ENCODE measurements around the gene LTB.

The LTB gene

GRCh38 chr6:31582230-31582643 lies at the start of gene LTB:
Gene LTB (minus strand): TSS chr6:31582424. CDS start chr6:31582417, 7 bp downstream.
- DNase-seq: no peak

- DNase-seq: no peak
These were observed 49.6 kb upstream of the LTB start for GRCh38 chr6:31631681-31632278.

- DNase-seq: no peak
These were observed 49.0 kb upstream of the LTB start for GRCh38 chr6:31631209-31631608.

- DNase-seq: no peak
These were observed 48.1 kb upstream of the LTB start for GRCh38 chr6:31630177-31630934.

GRCh38 chr6:31629014-31629413 lies 46.8 kb upstream of the LTB start:
- DNase-seq: no peak

- DNase-seq: no peak
These were observed 45.6 kb upstream of the LTB start for GRCh38 chr6:31627690-31628287.

GRCh38 chr6:31626952-31627351 lies 44.7 kb upstream of the LTB start:
- DNase-seq: no peak

- no peak for DNase-seq
These were observed 41.8 kb upstream of the LTB start for GRCh38 chr6:31624070-31624469.

- no peak for DNase-seq
These were observed 40.5 kb upstream of the LTB start for GRCh38 chr6:31622684-31623091.

GRCh38 chr6:31621991-31622390 lies 39.8 kb upstream of the LTB start:
- no peak for DNase-seq

- DNase-seq: no peak
These were observed 39.2 kb upstream of the LTB start for GRCh38 chr6:31621320-31621939.

GRCh38 chr6:31620586-31621319 lies 38.5 kb upstream of the LTB start, which contains the start of gene PRRC2A:
Gene PRRC2A (plus strand): TSS chr6:31620715. CDS start chr6:31622790, 2,075 bp downstream.
- DNase-seq: no peak

GRCh38 chr6:31619805-31620585 lies 37.8 kb upstream of the LTB start:
- DNase-seq: peak; percentile 94

- DNase-seq: no peak
These were observed 34.8 kb upstream of the LTB start for GRCh38 chr6:31617010-31617409.

- no peak for DNase-seq
These were observed 33.5 kb upstream of the LTB start for GRCh38 chr6:31615748-31616147.

GRCh38 chr6:31614684-31615578 lies 32.7 kb upstream of the LTB start, which contains the start of gene AIF1:
Gene AIF1 (plus strand): TSS chr6:31615234. CDS start chr6:31615330, 96 bp downstream.
- no peak for DNase-seq

GRCh38 chr6:31614075-31614619 lies 31.9 kb upstream of the LTB start:
- no peak for DNase-seq

GRCh38 chr6:31610968-31611367 lies 28.7 kb upstream of the LTB start:
- DNase-seq: no peak

GRCh38 chr6:31609519-31610406 lies 27.5 kb upstream of the LTB start:
- no peak for DNase-seq

- no peak for DNase-seq
These were observed 25.1 kb upstream of the LTB start for GRCh38 chr6:31607317-31607716.

All from NCI-H524 treated with DMSO at 0.1 percent for 48 hours (cell line).